Left kidney (tissue), 2 donors: ENCODE results near the gene DDX49. TPM values are rescaled to one million over a fixed set of nuclear protein-coding genes. Genes with fewer than 3 reads are reported as not detected.
A peak's percentile ranks its signal among the peaks of the same experiment; 100 is the strongest.
"Not testable (repeated sequence)": the region's sequence is repeated elsewhere in the genome, so short reads cannot be mapped to it uniquely, and the experiment has no call there.

Source experiments
- DNase-seq: peaks from one replicate; pipeline ENCODE4 v3.0.0-alpha.2; 2013
- polyA plus RNA-seq: library from polyadenylated mRNA; unstranded; fragments of 120-200 nt; gene quantifications from one replicate; pipeline ENCODE4 v1.2.1, GENCODE V29; 2013; ENCODE audit not compliant: insufficient read length

DDX49 gene
- polyA plus RNA-seq, 1 donor, result 40.2 TPM

DNA sequence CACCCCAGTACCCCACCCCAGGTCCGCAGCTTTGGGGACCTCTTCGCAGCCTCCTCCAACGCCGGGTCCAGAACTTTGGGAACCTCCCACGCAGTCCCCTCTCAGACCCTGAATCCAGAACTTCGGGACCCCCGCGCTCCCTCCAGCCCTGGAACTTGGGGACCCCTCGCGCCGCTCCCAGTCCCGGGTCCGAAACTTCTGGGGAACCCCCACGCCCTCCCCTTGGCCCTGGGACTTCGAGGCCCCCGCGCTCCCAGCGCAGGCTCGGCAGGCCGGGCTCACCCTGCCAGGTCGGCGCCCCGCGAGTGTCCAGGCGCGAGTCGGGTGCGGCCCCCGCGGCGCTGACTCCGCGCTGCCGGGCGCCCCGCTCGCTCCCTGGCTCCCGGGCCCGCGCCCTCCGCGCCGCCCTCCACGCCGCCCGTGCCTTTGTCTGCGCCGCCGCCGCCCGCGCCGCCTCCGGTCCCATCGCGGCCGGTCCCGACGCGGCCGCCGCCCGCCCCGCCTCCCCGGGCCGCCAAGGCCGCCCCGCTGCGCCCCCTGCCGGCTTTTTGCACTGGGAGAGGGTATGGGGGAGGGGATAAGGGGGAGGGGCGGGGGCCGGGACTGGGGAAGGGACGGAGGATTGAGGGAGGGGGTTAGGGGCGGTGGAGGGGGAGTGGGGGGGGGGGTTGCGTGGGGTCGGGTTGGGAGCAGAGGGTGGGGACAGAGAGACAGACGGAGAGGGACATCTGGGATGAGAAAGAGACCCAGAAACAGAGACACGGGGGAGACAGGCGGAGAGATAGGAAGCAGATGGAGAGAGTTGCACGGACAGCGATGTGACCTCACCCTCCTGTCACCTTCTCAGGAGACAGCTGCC lies 21.5 kb downstream of the DDX49 start, which contains the start of gene HOMER3:
Gene HOMER3, minus strand, starts transcription at position 449 of the 859 bp plus-strand sequence. CDS start 2,235 bp downstream, outside the sequence.
- peak; percentile 85 for DNase-seq

DNA sequence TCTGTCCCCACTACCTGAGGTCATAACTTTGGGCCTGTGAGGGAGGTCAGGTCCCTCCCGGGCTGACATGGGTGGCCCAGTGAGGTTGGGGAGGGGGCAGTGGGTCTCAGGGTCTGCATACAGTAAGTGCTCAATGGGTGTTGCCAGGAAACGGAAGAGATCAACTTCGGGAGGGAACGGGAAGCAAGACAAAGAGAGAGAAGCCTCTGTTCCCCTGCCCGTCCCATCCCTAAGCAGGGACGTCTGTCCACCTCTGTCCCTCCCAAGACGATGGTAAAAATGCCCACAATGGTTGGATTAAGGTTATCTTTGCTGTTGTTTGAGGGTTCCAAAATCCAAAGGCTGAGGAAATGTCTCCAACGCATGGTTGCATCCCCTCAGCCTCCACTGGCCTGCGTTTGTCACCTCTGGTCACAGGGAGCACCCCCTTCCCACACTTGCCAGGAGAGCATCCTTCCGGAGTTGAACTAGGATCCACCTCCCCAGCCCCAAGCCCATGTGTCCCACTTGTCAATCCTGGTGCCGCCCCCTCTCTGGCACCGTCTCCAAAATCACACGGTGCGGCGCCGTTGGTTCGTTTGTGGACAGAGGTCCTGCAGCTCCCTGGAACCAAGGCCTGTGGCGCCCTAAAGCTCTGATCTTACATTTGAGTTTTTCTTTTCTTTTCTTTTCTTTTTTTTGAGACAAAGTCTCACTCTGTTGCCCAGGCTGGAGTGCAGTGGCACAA lies 22.3 kb downstream of the DDX49 start:
- DNase-seq, result no peak

DNA sequence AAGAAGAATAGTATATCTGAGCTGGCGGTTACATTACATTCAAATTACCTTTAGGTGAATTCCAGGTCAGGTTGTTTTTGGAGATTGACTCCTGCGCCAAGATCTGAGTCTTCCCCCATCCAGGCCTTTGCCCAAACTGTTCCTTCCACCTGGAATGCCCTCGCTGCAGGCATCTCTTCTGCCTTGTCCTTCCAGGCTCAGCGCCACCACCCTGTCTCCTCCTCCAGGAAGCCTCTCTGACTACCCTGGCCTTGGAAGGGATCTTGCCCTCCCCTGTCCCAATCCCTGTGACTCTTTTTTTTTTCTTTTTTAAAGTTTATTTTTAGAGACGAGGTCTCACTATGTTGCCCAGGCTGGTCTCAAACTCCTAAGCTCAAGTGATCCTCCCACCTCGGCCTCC lies 23.2 kb downstream of the DDX49 start:
- DNase-seq, result no peak

DNA sequence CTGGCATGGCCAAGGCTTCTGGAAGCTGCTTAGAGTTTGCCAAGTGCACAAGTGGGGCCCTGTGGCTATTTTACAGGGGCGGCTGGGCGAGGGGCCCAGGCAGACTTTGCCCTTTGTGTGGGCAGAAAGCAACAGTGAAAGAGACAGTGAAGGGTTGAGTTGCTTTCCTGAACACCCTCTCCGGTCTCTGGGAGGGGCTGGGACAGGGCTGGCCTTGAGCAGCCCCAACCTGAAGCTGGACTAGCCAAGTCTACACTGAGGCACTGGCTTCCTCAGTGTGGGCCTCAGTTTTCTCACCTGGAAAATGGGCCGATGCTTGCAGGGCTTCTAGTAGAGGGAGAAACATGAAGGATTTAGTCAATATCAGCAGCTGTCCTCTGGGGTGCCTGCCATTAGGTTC lies 23.9 kb downstream of the DDX49 start:
- no peak for DNase-seq

DNA sequence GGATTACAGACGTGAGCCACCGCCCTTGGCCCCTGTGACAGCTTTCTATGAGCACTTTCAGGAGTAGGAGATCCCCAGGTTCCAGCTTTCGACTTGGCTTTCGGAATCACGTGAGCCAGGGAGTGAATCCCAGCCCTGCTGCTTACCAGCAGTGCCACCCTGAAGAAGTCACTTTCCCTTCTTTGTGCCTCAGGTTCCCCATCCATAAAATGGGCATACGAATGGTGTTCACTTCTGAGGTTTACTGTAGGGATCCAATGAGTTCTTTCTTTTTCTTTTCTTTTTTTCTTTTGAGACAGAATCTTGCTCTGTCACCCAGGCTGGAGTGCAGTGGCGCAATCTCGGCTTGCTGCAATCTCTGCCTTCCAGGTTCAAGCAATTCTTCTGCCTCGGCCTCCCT lies 25.8 kb downstream of the DDX49 start:
- DNase-seq, result no peak

DNA sequence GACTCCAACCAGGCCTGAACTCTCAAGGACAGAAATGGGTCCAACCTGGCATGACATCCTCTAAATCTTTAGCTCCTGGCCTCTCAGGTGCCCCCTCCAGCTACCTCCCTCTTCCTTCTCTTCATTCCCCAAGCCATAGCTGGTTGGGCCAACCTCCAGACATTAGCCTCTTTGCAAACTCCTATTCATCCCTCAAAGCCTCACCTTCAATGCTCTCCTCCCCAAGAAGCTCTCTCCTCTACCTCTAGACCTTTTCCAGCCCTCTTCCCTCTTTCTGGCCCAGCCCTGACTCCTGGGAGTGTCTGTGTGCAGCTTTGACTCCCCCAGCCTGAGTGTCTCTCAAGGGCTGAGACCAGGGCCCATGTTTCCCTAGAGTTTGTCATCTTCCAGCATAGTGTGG lies 26.8 kb downstream of the DDX49 start:
- DNase-seq, result no peak

DNA sequence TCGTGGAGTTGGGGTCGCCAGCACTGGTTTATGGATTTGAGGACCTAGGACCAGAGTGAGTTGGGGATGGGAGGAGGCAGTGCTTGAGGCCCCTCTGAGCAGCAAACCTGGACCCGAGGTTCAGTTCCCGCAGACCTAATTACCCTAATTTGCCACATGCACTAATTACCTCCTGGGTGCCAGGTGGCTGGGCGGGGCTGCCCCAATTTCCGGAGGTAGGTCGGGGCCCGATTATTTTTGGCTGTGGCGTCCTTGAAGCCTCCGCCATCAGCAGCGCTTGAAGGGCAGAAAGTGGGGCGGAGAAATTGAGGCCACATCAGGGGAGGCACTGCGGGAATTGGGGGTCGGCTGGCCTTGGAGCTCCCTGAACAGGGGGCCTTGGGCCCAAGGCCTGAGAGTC lies 27.4 kb downstream of the DDX49 start:
- DNase-seq, result no peak

DNA sequence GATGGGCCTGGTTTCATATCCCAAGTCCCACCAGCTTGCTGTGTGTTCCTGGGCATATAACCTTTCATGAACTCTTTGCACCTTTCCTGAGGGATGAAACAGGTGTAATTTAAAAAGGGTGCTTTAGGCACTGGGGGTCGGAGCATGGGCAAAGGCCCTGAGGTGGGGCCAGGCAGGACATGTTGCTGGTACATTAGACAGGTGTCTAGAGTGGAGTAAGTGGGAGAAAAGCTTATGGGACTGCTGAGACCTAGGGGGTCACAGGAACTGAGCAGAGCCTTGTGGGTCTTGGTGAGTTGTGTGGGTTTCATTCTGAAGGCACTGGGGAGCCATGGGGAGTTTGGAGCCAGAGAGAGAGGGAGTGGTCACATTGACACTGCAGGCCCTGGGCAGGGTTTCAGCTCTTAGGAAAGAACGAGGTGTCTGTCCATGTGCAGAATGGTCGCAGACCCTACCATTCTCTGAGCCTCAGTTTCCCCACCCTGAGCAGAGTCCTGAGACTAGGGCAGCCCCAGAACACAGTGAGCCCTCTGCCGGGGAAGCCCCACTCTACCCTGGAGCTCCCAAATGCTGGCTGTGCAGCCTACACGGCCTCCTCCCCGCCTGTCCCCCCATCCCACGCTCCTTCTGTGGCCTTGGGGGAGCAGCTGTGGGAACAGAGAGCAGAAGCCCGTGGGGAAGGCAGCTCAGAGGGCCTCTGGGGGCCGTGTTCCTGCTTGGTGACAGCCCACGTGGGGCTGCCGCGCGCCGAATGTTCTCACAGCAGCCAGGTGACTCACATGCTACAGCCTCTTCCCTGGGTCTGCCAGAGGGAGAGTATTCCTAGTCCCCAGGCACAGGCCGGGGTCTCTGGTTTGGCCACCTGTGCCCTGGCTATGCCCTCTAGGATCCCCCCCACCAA lies 28.8 kb downstream of the DDX49 start:
- DNase-seq, result no peak

DNA sequence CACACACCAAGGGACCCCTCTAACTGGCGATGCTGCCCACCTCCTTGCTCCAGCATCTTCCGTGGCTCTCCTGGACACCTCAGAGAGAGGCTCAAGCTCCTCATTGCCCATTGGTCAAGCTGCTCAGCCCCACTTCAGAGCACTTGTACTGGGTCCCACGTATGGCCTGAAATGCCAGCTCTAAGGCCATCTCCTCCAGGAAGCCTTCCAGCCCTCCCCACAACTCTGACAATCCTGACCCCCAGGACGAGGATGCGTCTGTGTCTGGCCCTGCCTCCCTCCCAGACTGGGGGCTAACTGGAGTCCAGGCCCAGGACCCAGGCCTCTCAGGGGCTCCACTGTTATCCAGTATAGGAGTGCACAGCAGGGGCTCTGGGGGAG lies 29.5 kb downstream of the DDX49 start:
- no peak for DNase-seq

DNA sequence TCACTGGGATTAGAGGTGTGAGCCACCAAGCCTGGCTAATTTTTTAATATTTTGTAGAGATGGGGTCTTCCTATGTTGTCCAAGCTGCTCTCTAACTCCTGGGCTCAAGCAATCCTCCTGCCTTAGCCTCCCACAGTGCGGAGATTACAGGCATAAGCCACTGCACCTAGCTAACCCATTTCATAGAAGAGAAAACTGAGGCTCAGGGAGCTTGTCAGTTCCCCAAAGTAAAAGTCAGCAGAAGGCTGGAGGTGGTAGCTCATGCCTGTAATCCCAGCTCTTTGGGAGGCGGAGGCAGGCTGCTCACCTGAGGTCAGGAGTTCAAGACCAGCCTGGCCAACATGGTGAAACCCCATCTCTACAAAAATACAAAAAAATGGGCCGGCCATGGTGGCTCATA lies 30.3 kb downstream of the DDX49 start:
- DNase-seq, result no peak

DNA sequence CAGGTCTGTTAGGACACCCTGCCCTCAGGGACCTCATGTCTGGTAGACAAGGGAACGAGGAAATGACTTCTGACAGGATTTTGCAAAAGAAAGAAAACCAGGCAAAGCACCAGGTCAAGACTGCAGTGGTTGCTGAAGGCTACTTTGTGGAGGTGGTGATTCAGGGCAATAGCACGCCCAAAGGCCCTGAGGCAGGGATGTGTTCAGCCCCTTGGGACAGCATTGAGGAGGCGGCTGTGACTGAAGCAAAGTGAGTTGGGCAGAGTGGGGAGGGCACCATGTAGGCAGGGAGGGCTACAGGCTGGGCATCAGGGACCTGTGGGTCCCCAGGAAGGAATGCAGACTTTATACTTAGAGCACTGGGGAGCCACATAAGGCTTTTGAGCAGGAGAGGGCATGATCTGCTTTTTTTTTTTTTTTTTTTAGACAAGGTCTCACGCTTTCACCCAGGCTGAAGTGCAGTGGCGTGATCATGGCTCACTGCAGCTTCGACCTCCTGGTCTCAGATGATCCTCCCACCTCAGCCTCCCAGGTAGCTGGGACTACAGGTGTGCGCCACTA lies 32.3 kb downstream of the DDX49 start:
- DNase-seq, result no peak

DNA sequence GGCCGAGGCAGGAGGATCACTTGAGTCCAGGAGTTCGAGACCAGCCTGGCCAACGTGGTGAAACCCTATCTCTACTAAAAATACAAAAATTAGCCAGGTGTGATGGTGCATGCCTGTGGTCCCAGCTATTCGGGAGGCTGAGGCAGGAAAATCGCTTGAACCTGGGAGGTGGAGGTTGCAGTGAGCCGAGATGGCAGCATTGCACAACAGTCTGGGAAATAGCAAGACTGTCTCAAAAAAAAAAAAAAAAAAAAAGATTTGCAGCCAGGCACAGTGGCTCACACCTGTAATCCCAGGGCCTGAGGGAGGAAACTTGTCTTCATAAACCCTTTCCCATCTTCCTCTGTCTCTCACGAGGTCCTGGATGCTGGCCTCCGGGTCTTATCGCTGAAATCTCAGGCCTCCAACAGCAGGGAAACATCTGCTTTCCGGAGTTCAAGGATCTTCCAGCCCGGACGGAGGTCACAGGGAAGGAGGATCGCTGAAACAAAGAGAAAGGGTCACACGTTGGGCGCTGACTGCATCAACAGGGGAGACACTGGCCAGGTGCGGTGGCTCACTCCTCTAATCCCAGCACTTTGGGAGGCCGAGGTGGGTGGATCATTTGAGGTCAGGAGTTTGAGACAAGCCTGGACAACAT lies 33.0 kb downstream of the DDX49 start:
- DNase-seq, result not testable (repeated sequence)

DNA sequence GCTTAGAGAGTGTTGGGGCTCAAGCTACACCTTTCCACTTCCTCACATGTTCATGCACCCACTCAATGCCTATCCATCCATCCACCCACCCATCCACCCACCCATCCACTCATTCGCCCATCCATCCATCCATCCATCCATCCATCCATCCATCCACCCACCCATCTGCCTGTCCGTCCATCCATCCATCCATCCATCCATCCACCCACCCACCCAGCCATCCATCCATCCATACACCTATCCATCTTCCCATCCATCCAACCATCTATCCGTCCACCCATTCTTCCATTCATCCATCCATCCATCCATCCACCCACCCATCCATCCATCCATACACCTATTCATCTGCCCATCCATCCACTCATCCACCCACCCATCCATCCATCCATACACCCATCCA lies 34.6 kb downstream of the DDX49 start:
- no peak for DNase-seq

DNA sequence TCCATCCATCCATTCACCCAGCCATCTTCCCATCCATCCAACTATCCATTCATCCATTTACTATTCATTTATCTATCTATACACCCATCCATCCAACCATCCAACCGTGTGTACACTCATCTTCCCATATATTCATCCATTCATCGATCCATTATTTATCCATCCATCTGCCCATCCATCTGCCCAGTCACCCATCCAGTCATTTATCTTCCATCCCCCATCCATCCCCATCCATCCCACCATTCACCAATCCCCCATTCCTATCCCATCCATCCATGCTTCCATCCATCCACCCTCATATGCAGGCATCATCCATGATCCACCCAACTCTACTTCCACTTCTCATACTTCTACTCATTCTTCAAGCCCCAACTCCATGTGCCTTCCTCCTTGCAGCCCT lies 35.5 kb downstream of the DDX49 start:
- no peak for DNase-seq

DNA sequence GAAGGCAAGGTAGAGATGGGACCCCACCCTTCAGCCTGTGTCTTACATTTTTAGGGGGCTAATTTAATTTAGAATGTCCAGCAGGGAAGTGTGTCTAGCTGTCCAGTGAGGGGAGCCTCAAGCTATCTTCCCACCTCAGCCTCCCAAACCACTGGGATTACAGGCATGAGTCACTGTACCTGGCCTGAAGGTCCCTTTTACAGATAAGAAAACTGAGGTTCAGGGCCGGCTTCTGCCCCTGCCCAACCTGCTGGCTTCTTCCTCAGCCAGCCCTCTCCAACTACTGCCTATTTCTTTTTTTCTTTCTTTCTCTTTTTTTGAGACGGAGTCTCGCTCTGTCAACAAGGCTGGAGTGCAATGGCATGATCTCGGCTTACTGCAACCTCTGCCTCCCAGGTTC lies 40.9 kb downstream of the DDX49 start:
- no peak for DNase-seq

DNA sequence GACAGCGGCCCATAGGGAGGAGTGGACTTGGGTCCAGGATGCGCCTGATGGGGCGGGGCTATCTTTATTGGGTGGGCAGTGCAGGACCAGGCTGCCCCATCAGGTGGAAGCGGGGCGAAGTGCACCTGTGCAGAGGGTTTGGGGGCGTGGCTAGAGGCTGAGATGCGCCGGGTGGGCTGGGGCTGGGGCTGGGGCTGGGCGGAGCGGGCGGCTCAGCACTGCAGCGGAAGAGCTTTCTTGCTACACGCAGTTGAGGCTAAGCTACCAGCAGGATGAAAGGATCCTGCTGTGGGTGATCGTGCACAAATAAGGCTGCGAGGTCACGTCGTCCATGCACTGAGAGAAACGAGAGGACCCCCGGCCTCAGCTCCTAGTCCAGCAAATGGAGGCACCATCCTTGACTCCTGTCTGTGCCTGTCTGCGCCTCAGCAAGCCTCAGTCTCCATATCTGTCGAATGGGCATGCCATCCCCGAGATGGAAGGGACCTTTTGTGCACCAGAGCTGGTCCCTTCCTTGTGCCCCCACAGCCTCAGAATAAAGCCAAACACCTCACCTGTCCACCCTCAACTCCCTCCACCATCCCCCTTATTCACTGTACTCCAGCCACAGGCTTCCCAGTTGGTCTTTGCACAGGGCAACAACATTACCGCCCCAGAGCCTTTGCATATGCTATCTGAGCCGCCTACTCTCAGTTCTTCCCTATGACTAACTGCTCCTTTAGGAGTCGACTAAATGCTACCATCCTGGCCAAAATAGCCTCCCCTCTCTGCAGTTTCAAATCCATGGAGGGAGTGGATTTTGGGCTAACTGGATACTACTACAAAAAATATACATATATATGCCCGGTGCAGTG lies 42.5 kb downstream of the DDX49 start:
- DNase-seq, result no peak

DNA sequence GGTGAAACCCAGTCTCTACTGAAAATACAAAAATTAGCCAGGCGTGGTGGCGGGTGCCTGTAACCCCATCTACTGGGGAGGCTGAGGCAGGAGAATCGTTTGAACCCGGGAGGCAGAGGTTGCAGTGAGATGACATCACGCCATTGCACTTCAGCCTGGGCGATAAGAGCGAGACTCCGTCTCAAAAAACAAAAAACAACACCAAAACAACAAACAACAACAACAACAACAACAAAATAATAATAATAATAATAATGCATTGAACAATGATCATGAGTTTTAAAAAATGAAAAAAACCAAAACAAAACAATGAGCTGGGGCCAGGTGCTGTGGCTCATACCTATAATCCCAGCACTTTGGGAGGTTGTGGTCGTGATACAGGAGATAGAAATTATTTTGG lies 44.6 kb downstream of the DDX49 start:
- no peak for DNase-seq

DNA sequence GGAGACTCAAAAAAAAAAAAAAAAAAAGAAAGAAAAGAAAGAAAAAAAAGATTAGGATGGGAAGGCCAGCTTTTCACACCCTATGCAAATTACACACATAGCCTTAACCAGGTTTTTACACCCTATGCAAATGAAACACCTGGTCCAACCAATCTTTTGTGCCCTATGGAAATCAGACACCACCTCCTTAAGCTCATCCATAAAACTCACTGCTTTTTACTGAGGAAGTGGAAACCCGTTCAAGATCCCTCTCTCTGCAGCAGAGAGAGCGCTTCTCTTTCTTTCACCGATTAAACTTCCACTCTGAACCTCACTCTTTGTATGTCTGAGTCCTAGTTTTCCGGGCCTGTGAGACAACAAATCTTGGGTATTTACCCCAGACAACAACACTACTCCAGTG lies 46.8 kb downstream of the DDX49 start:
- no peak for DNase-seq

DNA sequence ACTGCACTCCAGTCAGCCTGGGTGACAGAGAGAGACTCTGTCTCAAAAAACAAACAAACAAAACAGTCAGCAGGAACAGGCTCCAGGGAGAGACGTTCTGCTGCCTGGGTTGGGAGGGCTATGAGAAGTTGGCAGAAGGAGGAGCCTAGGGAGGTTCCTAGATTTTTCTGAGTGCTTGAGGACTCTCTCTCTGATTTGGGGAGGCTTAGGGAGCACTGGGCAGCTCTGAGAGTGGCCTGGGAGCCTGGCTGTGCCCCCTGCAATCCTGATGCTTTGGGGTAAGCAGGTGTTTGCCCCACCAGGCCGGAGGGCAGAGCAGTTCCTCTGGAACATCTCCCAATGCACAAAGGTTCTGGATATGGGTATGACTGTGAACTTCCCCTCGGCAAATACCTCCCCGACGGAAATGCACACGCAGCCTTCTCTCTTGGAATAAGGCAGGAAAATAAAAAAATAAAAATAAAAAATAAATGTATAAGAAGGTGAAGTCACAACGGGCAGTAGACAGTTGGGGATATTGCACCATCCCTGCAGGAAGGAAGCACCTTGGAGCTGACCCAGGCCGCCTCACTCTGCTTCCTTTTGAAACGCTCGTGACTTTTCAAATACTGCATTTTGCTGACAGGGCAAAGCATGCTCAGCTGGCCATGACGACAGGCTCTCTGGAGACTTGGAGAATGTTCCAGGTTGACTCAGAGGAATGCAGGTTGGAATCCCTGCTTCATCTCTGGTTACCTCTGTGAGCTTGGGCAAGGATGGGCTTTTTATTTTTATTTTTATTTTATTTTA lies 48.0 kb downstream of the DDX49 start:
- peak; percentile 68 for DNase-seq
